Esophagus muscularis mucosa (tissue), 4 donors: ENCODE results near the gene APOF. TPM values are rescaled to one million over a fixed set of nuclear protein-coding genes. Genes with fewer than 3 reads are reported as not detected.
"Not testable (repeated sequence)": the region's sequence is repeated elsewhere in the genome, so short reads cannot be mapped to it uniquely, and the experiment has no call there.

ENCODE experiments used
- DNase-seq: peaks from one replicate; pipeline ENCODE4 v3.0.0-alpha.2; 2017; ENCODE audit errors: extremely low spot score
- H3K27ac ChIP-seq, 4 donors: fragments of 200-600 bp; sonication (generic); replicated peaks in 1 of 4; 1 replicate in 3 of 4; 2 replicates in 1 of 4; pipeline ENCODE4 v1.5.1; 2016 to 2019; ENCODE audit warnings: mild to moderate bottlenecking in 1 of 4
- H3K27me3 ChIP-seq, 4 donors: fragments of 200-600 bp; sonication (generic); one replicate each; pipeline versions ENCODE4 v1.5.1 to v1.6.0; 2016 to 2019
- H3K36me3 ChIP-seq, 4 donors: fragments of 200-600 bp; sonication (generic); one replicate each; pipeline ENCODE4 v1.5.1; 2016 to 2019
- H3K4me1 ChIP-seq, 4 donors: fragments of 200-600 bp; sonication (generic); one replicate each; pipeline ENCODE4 v1.5.1; 2016 to 2019
- H3K4me3 ChIP-seq, 4 donors: fragments of 200-600 bp; sonication (generic); 1 replicate in 2 of 4; 2 replicates in 2 of 4; pipeline ENCODE4 v1.5.1; 2016 to 2019; ENCODE audit warnings: mild to moderate bottlenecking in 4 of 4, moderate library complexity in 1 of 4
- H3K9me3 ChIP-seq, 4 donors: fragments of 200-600 bp; sonication (generic); 1 replicate in 3 of 4; 2 replicates in 1 of 4; pipeline ENCODE4 v1.5.1; 2016 to 2019
- EP300 ChIP-seq: sonication (generic); formaldehyde crosslinking; IDR thresholded peaks from one replicate; pipeline ENCODE4 v1.6.1; 2017; ENCODE audit warnings: antibody characterized with exemption
- POLR2A ChIP-seq: fragments of 450-650 bp; IDR thresholded peaks from one replicate; pipeline ENCODE4 v1.6.1; 2017; ENCODE audit warnings: antibody characterized with exemption, moderate library complexity, mild to moderate bottlenecking, low read depth
- POLR2AphosphoS5 ChIP-seq, 2 donors: sonication (generic); formaldehyde crosslinking; IDR thresholded peaks; one replicate each; pipeline ENCODE4 v1.6.1; 2017; ENCODE audit warnings: antibody characterized with exemption in 2 of 2
- WGBS: methylation state at CpG from one replicate; pipeline ENCODE4 v1.1.5; 2018; 5-methylcytosine and 5-hydroxymethylcytosine counted together
- intact Hi-C: fragments of 100-400 bp; cut with DNase I; formaldehyde crosslinking; loops from one replicate; pipeline ENCODE4 v1.15.1; 2023
- total RNA-seq, 4 donors: library from RNA; depleted of rRNA; stranded (reverse); fragments of >200 nt; gene quantifications; one replicate each; pipeline versions ENCODE4 v1.1.0 to v1.2.1, GENCODE V29; 2016
- TF ChIP-seq, protein P1 (sequence below), 3 experiments: fragments of 200-600 bp in 2 of 3; fragments of 450-650 bp in 1 of 3; sonication (generic) in 2 of 3; IDR thresholded peaks; one replicate each; pipeline ENCODE4 v1.5.1; 2017 to 2019; ENCODE audit warnings: antibody characterized with exemption in 3 of 3, mild to moderate bottlenecking in 2 of 3, moderate library complexity in 1 of 3

APOF gene
- total RNA-seq, 4 donors from 2014 or later = not detected

DNA sequence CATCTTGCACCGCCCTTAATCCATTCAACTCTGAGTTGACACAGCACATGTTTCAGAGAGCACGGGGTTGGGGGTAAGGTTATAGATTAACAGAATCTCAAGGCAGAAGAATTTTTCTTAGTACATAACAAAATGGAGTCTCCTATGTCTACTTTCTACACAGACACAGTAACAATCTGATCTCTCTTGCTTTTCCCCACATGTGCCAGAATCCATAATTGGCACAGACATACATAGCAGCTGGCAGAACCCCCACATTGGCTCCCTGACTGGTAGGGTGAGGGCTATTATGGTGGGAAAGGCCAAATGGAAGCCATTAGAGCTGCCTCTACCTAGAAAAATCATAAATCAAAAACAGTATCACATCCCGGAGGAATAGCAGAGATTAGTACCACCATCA, 38.5 kb upstream of the APOF start:
- intact Hi-C loops = not testable (repeated sequence)

GRCh38 chr12:56399466-56399865, 36.8 kb upstream of the APOF start:
- 90% methylated on average over 3 of the region's 3 CpGs for WGBS
- peaks cover 0 to 16% (median 10%) of the 10 kb centered on the region in 4 donors for H3K9me3 ChIP-seq
- H3K27me3 ChIP-seq, H3K4me3 ChIP-seq, H3K36me3 ChIP-seq, H3K27ac ChIP-seq, H3K4me1 ChIP-seq, DNase-seq, intact Hi-C loops: not testable (repeated sequence)

More for the DNA sequence above, 38.5 kb upstream of the APOF start:
- not testable (repeated sequence) for H3K4me1 ChIP-seq, H3K27ac ChIP-seq, H3K4me3 ChIP-seq, H3K36me3 ChIP-seq, H3K27me3 ChIP-seq, DNase-seq
- 94% methylated on average over 1 of the region's 3 CpGs for WGBS
- peaks cover 0 to 16% (median 10%) of the 10 kb centered on the region in 4 donors for H3K9me3 ChIP-seq

DNA sequence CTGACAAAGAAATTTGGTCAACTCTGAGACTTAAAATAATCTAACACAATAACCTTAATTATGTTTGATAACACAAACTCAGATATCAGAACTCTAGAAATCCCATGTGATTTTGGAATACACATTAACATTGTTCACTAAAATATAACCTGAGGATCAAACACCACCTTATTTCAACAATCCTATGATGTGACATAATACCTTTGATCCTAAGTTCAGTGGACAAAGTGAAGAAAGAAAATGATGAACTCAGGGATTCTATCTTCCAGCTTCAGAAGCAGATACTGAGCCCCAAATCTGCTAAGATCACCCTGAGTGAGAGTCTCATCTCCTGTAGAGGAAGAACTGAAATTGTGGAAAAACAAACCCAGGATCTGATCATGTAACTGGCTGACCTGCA, 35.7 kb upstream of the APOF start:
- Histone ChIP-seq H3K27me3 (no peaks in the 10 kb centered on the region), H3K27ac (no peak overlapping the region), H3K36me3 (no peaks in the 10 kb centered on the region), H3K4me3 (no peak overlapping the region), H3K9me3 (peaks cover 0 to 16% (median 10%) of the 10 kb centered on the region in 4 donors), H3K4me1 (no peaks in the 10 kb centered on the region)
- TF ChIP-seq POLR2AphosphoS5 (IDR thresholded peaks at IDR 0.05) (no peak), EP300 (no peak), POLR2A (no peak)
- TF ChIP-seq, protein P1, sequence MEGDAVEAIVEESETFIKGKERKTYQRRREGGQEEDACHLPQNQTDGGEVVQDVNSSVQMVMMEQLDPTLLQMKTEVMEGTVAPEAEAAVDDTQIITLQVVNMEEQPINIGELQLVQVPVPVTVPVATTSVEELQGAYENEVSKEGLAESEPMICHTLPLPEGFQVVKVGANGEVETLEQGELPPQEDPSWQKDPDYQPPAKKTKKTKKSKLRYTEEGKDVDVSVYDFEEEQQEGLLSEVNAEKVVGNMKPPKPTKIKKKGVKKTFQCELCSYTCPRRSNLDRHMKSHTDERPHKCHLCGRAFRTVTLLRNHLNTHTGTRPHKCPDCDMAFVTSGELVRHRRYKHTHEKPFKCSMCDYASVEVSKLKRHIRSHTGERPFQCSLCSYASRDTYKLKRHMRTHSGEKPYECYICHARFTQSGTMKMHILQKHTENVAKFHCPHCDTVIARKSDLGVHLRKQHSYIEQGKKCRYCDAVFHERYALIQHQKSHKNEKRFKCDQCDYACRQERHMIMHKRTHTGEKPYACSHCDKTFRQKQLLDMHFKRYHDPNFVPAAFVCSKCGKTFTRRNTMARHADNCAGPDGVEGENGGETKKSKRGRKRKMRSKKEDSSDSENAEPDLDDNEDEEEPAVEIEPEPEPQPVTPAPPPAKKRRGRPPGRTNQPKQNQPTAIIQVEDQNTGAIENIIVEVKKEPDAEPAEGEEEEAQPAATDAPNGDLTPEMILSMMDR (IDR thresholded peaks at IDR 0.05) = no peak
- intact Hi-C loops = no loop called here
- DNase-seq = no peak

- Histone ChIP-seq H3K4me1 (no peaks in the 10 kb centered on the region), H3K4me3 (no peak overlapping the region), H3K27me3 (no peaks in the 10 kb centered on the region), H3K9me3 (no peaks in the 10 kb centered on the region), H3K27ac (no peak overlapping the region), H3K36me3 (no peaks in the 10 kb centered on the region)
- TF ChIP-seq EP300 (no peak), POLR2A (no peak), POLR2AphosphoS5 (IDR thresholded peaks at IDR 0.05) (no peak)
- TF ChIP-seq, protein P1 (IDR thresholded peaks at IDR 0.05) = no peak
- no peak for DNase-seq
- 92% methylated on average over 2 of the region's 2 CpGs for WGBS
- intact Hi-C loops = no loop called here
Measured at GRCh38 chr12:56392331-56392730, 29.7 kb upstream of the APOF start.

GRCh38 chr12:56391721-56392120, 29.1 kb upstream of the APOF start:
- 89% methylated on average over 1 of the region's 1 CpG for WGBS
- no peaks in the 10 kb centered on the region for H3K27me3 ChIP-seq
- no peak overlapping the region for H3K4me3 ChIP-seq
- H3K9me3 ChIP-seq = no peaks in the 10 kb centered on the region
- no peak overlapping the region for H3K27ac ChIP-seq
- H3K36me3 ChIP-seq = no peaks in the 10 kb centered on the region
- DNase-seq = no peak
- intact Hi-C loops = no loop called here
- no peaks in the 10 kb centered on the region for H3K4me1 ChIP-seq
- TF ChIP-seq POLR2AphosphoS5 (IDR thresholded peaks at IDR 0.05) (no peak), EP300 (no peak), POLR2A (no peak)
- TF ChIP-seq, protein P1 (IDR thresholded peaks at IDR 0.05) = no peak

GRCh38 chr12:56389412-56389811, 26.8 kb upstream of the APOF start:
- intact Hi-C loops = no loop called here
- no peak for DNase-seq
- WGBS = 61% methylated on average over 5 of the region's 5 CpGs
- H3K4me1 ChIP-seq = no peaks in the 10 kb centered on the region
- H3K27me3 ChIP-seq = no peaks in the 10 kb centered on the region
- H3K4me3 ChIP-seq = no peak overlapping the region
- H3K9me3 ChIP-seq = no peaks in the 10 kb centered on the region
- TF ChIP-seq POLR2AphosphoS5 (IDR thresholded peaks at IDR 0.05) (no peak), POLR2A (no peak), EP300 (no peak)
- TF ChIP-seq, protein P1 (IDR thresholded peaks at IDR 0.05) = no peak
- H3K27ac ChIP-seq = no peak overlapping the region
- H3K36me3 ChIP-seq = no peaks in the 10 kb centered on the region
